GM19238 (cell line): ENCODE results near the gene SLC28A3.

Experiments used
- DNase-seq: peaks from one replicate; pipeline ENCODE4 v3.0.0; 2011; ENCODE audit warnings: low spot score; ENCODE audit not compliant: insufficient read length

Gene SLC28A3

GRCh38 chr9:84251921-84252320 is 88.6 kb downstream of the SLC28A3 start:
- no peak for DNase-seq

GRCh38 chr9:84241817-84242373 is 98.7 kb downstream of the SLC28A3 start:
- no peak for DNase-seq

GRCh38 chr9:84239343-84239742 is 101.2 kb downstream of the SLC28A3 start:
- DNase-seq: no peak

GRCh38 chr9:84238652-84239051 is 101.9 kb downstream of the SLC28A3 start:
- no peak for DNase-seq

GRCh38 chr9:84235511-84235910 is 105.0 kb downstream of the SLC28A3 start:
- DNase-seq: no peak

GRCh38 chr9:84230355-84231145 is 110.0 kb downstream of the SLC28A3 start:
- DNase-seq: no peak

GRCh38 chr9:84229191-84229590 is 111.4 kb downstream of the SLC28A3 start:
- no peak for DNase-seq

- no peak for DNase-seq
These were observed 112.3 kb downstream of the SLC28A3 start for GRCh38 chr9:84228130-84228720.

GRCh38 chr9:84226126-84226525 is 114.4 kb downstream of the SLC28A3 start:
- DNase-seq: no peak
